CD4-positive, alpha-beta T cell (primary cell): ENCODE results near the gene CYP26C1. TPM values are rescaled to one million over a fixed set of nuclear protein-coding genes. Genes with fewer than 3 reads are reported as not detected.

Experiments used
- ATAC-seq: fragments of 200-7000 bp; cut with Tn5 transposase; one replicate; pipeline ENCODE4 v1.10.0; 2022; ENCODE audit warnings: mild to moderate bottlenecking; ENCODE audit not compliant: poor library complexity
- CTCF ChIA-PET: fragments of 350-600 bp; sonication (Branson Sonifier 250); formaldehyde crosslinking; loops from one replicate; lab custom pipeline; 2021; ENCODE audit warnings: antibody characterized with exemption, inconsistent platforms; lab: Charles Lee
- POLR2A ChIA-PET: fragments of 350-600 bp; sonication (Branson Sonifier 250); formaldehyde crosslinking; loops from one replicate; lab custom pipeline; 2021; ENCODE audit warnings: antibody characterized with exemption, inconsistent platforms; lab: Charles Lee
- DNase-seq, 14 experiments: peaks; one replicate each; pipeline ENCODE4 v3.0.0-alpha.2; 2013 to 2020; ENCODE audit warnings: mixed read lengths in 2 of 14
- H3K27ac ChIP-seq, 2 donors: one replicate each; pipeline versions ENCODE4 v1.5.1 to v1.7.0; 2013; ENCODE audit warnings: low read length in 2 of 2, low read depth in 1 of 2, mild to moderate bottlenecking in 1 of 2
- H3K27me3 ChIP-seq, 2 experiments: 1 replicate in 1 of 2; 2 replicates in 1 of 2; pipeline versions ENCODE4 v1.6.1 to v1.7.0; 2013; ENCODE audit warnings: low read length in 2 of 2, control low read depth in 1 of 2, mild to moderate bottlenecking in 1 of 2, moderate library complexity in 1 of 2; ENCODE audit not compliant: insufficient read depth in 2 of 2, control insufficient read depth in 1 of 2
- H3K36me3 ChIP-seq: one replicate; pipeline ENCODE4 v1.6.1; 2013; ENCODE audit warnings: low read length, control low read depth; ENCODE audit not compliant: insufficient read depth
- H3K4me1 ChIP-seq: one replicate; pipeline ENCODE4 v1.6.1; 2013; ENCODE audit warnings: low read length, control low read depth; ENCODE audit not compliant: insufficient read depth
- H3K4me3 ChIP-seq: one replicate; pipeline ENCODE4 v1.5.1; 2013; ENCODE audit warnings: mild to moderate bottlenecking, low read length, moderate library complexity
- H3K9me3 ChIP-seq, 2 experiments: 1 replicate in 1 of 2; 2 replicates in 1 of 2; pipeline versions ENCODE4 v1.6.1 to v1.7.0; 2013; ENCODE audit warnings: low read length in 2 of 2, mild to moderate bottlenecking in 2 of 2, control low read depth in 1 of 2, moderate library complexity in 1 of 2; ENCODE audit not compliant: control insufficient read depth in 1 of 2, insufficient read depth in 1 of 2
- H3K27ac Mint-ChIP-seq: one replicate; pipeline ENCODE4 v1.8.0; 2020; ENCODE audit warnings: mixed read lengths
- H3K27me3 Mint-ChIP-seq: one replicate; pipeline ENCODE4 v1.8.0; 2021; ENCODE audit warnings: mixed read lengths
- H3K36me3 Mint-ChIP-seq: one replicate; pipeline ENCODE4 v1.8.0; 2021; ENCODE audit warnings: low read depth, mixed read lengths
- H3K4me1 Mint-ChIP-seq: one replicate; pipeline ENCODE4 v1.8.0; 2021; ENCODE audit warnings: low read depth, mixed read lengths
- H3K4me3 Mint-ChIP-seq: one replicate; pipeline ENCODE4 v1.8.0; 2020; ENCODE audit warnings: mild to moderate bottlenecking, mixed read lengths
- H3K9me3 Mint-ChIP-seq: one replicate; pipeline ENCODE4 v1.8.0; 2020; ENCODE audit warnings: mixed read lengths
- intact Hi-C, 2 experiments: fragments of 100-400 bp; cut with DNase I in 1 of 2; cut with micrococcal nuclease in 1 of 2; formaldehyde crosslinking; loops; one replicate each; pipeline versions ENCODE4 v1.15.1 to v1.9.0; 2023 to 2025; cut with DNase I, micrococcal nuclease
- total RNA-seq, 174 experiments: library from RNA in 2 of 174; stranded (reverse) in 2 of 174; gene quantifications; one replicate each; pipeline ENCODE4 v1.2.3 and lab custom pipeline; 2021 to 2026
- TF ChIP-seq, protein P1 (sequence below): fragments of 200-600 bp; IDR thresholded peaks from one replicate; pipeline ENCODE4 v1.8.0; 2022; ENCODE audit warnings: antibody characterized with exemption, mild to moderate bottlenecking

CYP26C1 gene
- total RNA-seq, 2 experiments from 2014 or later: 0.14 TPM; not detected in 1

- CTCF ChIA-PET: interaction anchor here (0.6 kb wide), 1 partner anchor 1826 kb away, joined by 3 read pairs; no protein-coding TSS in a partner anchor
- no peak for ATAC-seq
- intact Hi-C loops: no loop called here
Measured at GRCh38 chr10:93075369-93076221, 15.0 kb downstream of the CYP26C1 start.

DNA sequence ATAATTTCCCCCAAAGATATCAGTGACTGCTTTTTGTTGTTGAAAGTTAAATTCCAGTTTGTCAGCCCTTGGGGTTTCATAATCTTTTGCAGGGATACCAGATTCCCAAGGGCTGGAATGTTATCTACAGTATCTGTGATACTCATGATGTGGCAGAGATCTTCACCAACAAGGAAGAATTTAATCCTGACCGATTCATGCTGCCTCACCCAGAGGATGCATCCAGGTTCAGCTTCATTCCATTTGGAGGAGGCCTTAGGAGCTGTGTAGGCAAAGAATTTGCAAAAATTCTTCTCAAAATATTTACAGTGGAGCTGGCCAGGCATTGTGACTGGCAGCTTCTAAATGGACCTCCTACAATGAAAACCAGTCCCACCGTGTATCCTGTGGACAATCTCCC is 16.3 kb downstream of the CYP26C1 start:
- Histone ChIP-seq H3K27ac (no peak overlapping the region), H3K36me3 (no peaks in the 10 kb centered on the region), H3K9me3 (peaks cover 0 to 11% of the 10 kb centered on the region in 2 experiments), H3K4me3 (no peak overlapping the region), H3K4me1 (peaks cover 43% of the 10 kb centered on the region), H3K27me3 (peaks cover 58 to 72% of the 10 kb centered on the region in 2 experiments)
- no peak for ATAC-seq
- H3K9me3 Mint-ChIP-seq: no peaks in the 10 kb centered on the region
- TF ChIP-seq, protein P1, sequence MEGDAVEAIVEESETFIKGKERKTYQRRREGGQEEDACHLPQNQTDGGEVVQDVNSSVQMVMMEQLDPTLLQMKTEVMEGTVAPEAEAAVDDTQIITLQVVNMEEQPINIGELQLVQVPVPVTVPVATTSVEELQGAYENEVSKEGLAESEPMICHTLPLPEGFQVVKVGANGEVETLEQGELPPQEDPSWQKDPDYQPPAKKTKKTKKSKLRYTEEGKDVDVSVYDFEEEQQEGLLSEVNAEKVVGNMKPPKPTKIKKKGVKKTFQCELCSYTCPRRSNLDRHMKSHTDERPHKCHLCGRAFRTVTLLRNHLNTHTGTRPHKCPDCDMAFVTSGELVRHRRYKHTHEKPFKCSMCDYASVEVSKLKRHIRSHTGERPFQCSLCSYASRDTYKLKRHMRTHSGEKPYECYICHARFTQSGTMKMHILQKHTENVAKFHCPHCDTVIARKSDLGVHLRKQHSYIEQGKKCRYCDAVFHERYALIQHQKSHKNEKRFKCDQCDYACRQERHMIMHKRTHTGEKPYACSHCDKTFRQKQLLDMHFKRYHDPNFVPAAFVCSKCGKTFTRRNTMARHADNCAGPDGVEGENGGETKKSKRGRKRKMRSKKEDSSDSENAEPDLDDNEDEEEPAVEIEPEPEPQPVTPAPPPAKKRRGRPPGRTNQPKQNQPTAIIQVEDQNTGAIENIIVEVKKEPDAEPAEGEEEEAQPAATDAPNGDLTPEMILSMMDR: no peak
- ChIA-PET POLR2A (no interaction called here), CTCF (no interaction called here)
- H3K27ac Mint-ChIP-seq: no peak overlapping the region
- H3K4me1 Mint-ChIP-seq: peaks cover 18% of the 10 kb centered on the region
- no peak overlapping the region for H3K4me3 Mint-ChIP-seq
- intact Hi-C loops: no loop called here
- no peaks in the 10 kb centered on the region for H3K36me3 Mint-ChIP-seq
- peaks cover 79% of the 10 kb centered on the region for H3K27me3 Mint-ChIP-seq
- no peak for DNase-seq

More at GRCh38 chr10:93075369-93076221, 15.0 kb downstream of the CYP26C1 start:
- H3K36me3 Mint-ChIP-seq: no peaks in the 10 kb centered on the region
- no peaks in the 10 kb centered on the region for H3K9me3 Mint-ChIP-seq
- H3K27ac Mint-ChIP-seq: no peak overlapping the region
- H3K4me3 ChIP-seq: no peak overlapping the region
- no peak for DNase-seq
- H3K27ac ChIP-seq: no peak overlapping the region
- peaks cover 25% of the 10 kb centered on the region for H3K4me1 Mint-ChIP-seq
- no peak overlapping the region for H3K4me3 Mint-ChIP-seq
- peaks cover 78% of the 10 kb centered on the region for H3K27me3 Mint-ChIP-seq
- TF ChIP-seq, protein P1: no peak
- H3K27me3 ChIP-seq: peaks cover 62 to 82% of the 10 kb centered on the region in 2 experiments
- POLR2A ChIA-PET: no interaction called here
- peaks cover 0 to 11% of the 10 kb centered on the region in 2 experiments for H3K9me3 ChIP-seq
- no peaks in the 10 kb centered on the region for H3K36me3 ChIP-seq
- H3K4me1 ChIP-seq: peaks cover 46% of the 10 kb centered on the region

GRCh38 chr10:93077860-93078337 is 17.3 kb downstream of the CYP26C1 start:
- Histone ChIP-seq H3K27me3 (peaks cover 47 to 61% of the 10 kb centered on the region in 2 experiments), H3K9me3 (peaks cover 0 to 10% of the 10 kb centered on the region in 2 experiments), H3K4me1 (peaks cover 33% of the 10 kb centered on the region), H3K4me3 (no peak overlapping the region), H3K36me3 (no peaks in the 10 kb centered on the region), H3K27ac (no peak overlapping the region)
- Mint-ChIP-seq H3K9me3 (no peaks in the 10 kb centered on the region), H3K27ac (no peak overlapping the region), H3K36me3 (no peaks in the 10 kb centered on the region), H3K4me3 (no peak overlapping the region), H3K4me1 (peaks cover 12% of the 10 kb centered on the region), H3K27me3 (peaks cover 71% of the 10 kb centered on the region)
- ATAC-seq: no peak
- TF ChIP-seq, protein P1: no peak
- ChIA-PET CTCF (no interaction called here), POLR2A (no interaction called here)
- DNase-seq: no peak
- intact Hi-C loops: no loop called here
